K562 (cell line): Measurements from ENCODE around the gene HK1. TPM values are rescaled to one million over a fixed set of nuclear protein-coding genes. Genes with fewer than 3 reads are reported as not detected.
A peak's percentile ranks its signal among the peaks of the same experiment; 100 is the strongest.

Source experiments
- CXXC5 ChIP-seq: fragments of 250-450 bp; sonication (Bioruptor Pico); IDR thresholded peaks from 2 replicates; pipeline ENCODE4 v1.8.0; 2022; ENCODE audit warnings: inconsistent platforms, mild to moderate bottlenecking, moderate library complexity
- FOXA3 ChIP-seq, 2 experiments: fragments of 450-650 bp in 1 of 2; sonication (generic) in 1 of 2; formaldehyde crosslinking; IDR thresholded peaks in 1 of 2; conservative IDR thresholded peaks in 1 of 2; 2 replicates each; pipeline versions ENCODE4 v1.4.0 to v1.8.0; 2020 to 2022; ENCODE audit warnings: mild to moderate bottlenecking in 2 of 2, missing genetic modification reagents in 1 of 2
- ILK ChIP-seq: fragments of 450-650 bp; IDR thresholded peaks from 2 replicates; pipeline ENCODE4 v1.6.1; 2016; ENCODE audit warnings: missing genetic modification characterization, low read depth, mild to moderate bottlenecking, missing compliant biosample characterization, moderate library complexity, borderline replicate concordance
- IRF9 ChIP-seq: fragments of 450-650 bp; IDR thresholded peaks from 2 replicates; pipeline ENCODE4 v1.6.1; 2016; ENCODE audit warnings: missing biosample characterization, missing genetic modification characterization
- KAT2B ChIP-seq: IDR thresholded peaks from one replicate; pipeline ENCODE4 v1.6.1; 2012; ENCODE audit warnings: low read depth, mild to moderate bottlenecking, control low read depth, inconsistent platforms, low read length, moderate library complexity
- L3MBTL2 ChIP-seq: fragments of 450-650 bp; IDR thresholded peaks from 2 replicates; pipeline ENCODE4 v1.6.1; 2016; ENCODE audit warnings: mild to moderate bottlenecking, moderate library complexity
- MCM2 ChIP-seq: fragments of 450-650 bp; IDR thresholded peaks from 2 replicates; pipeline ENCODE4 v1.6.1; 2017; ENCODE audit warnings: low read depth, mild to moderate bottlenecking
- NBN ChIP-seq: fragments of 450-650 bp; IDR thresholded peaks from 2 replicates; pipeline ENCODE4 v1.6.1; 2016; ENCODE audit warnings: low read depth, mild to moderate bottlenecking
- NR0B1 ChIP-seq: fragments of 450-650 bp; IDR thresholded peaks from one replicate; pipeline ENCODE4 v1.6.1; 2018; ENCODE audit warnings: mild to moderate bottlenecking, moderate library complexity; ENCODE audit not compliant: partially characterized antibody
- PPARD ChIP-seq: fragments of 250-450 bp; sonication (Bioruptor Pico); IDR thresholded peaks from 2 replicates; pipeline ENCODE4 v1.8.0; 2022; ENCODE audit warnings: inconsistent platforms, mild to moderate bottlenecking, moderate library complexity
- SNRNP70 ChIP-seq: fragments of 200-400 bp; formaldehyde crosslinking; optimal IDR thresholded peaks from 2 replicates; pipeline ENCODE3; 2017; ENCODE audit warnings: low read depth, low read length
- TEAD1 ChIP-seq, 2 experiments: fragments of 450-650 bp in 1 of 2; sonication (generic) in 1 of 2; formaldehyde crosslinking; IDR thresholded peaks; 2 replicates each; pipeline versions ENCODE4 v1.4.0 to v1.8.0; 2020 to 2022; ENCODE audit warnings: mild to moderate bottlenecking in 2 of 2, missing genetic modification reagents in 1 of 2
- THRAP3 ChIP-seq: fragments of 450-650 bp; IDR thresholded peaks from 2 replicates; pipeline ENCODE4 v1.6.1; 2016; ENCODE audit warnings: mild to moderate bottlenecking, inconsistent platforms, borderline replicate concordance
- ZKSCAN1 ChIP-seq: fragments of 150-350 bp; IDR thresholded peaks from 2 replicates; pipeline ENCODE4 v1.6.1; 2016; ENCODE audit warnings: low read depth, low read length
- ZNF184 ChIP-seq: sonication (generic); formaldehyde crosslinking; IDR thresholded peaks from 2 replicates; pipeline ENCODE4 v1.5.0; 2020; ENCODE audit warnings: missing genetic modification reagents
- ZNF212 ChIP-seq: fragments of 450-650 bp; formaldehyde crosslinking; IDR thresholded peaks from 2 replicates; pipeline ENCODE4 v1.4.0; 2020; ENCODE audit warnings: mild to moderate bottlenecking
- ZNF282 ChIP-seq: sonication (generic); formaldehyde crosslinking; IDR thresholded peaks from 2 replicates; pipeline ENCODE4 v1.8.1; 2023; ENCODE audit warnings: missing genetic modification reagents
- ZNF707 ChIP-seq: fragments of 250-450 bp; sonication (Bioruptor Pico); conservative IDR thresholded peaks from 2 replicates; pipeline ENCODE4 v1.8.0; 2022; ENCODE audit warnings: inconsistent platforms, mild to moderate bottlenecking, moderate library complexity
- polyA plus RNA-seq, 8 experiments: library from polyadenylated mRNA; depleted of rRNA in 4 of 8; stranded (reverse) in 5 of 8; unstranded in 3 of 8; fragments of >200 nt; fragmentation: Nextera tagmentation in 2 of 8; fragmentation: Illumina TruSeq in 1 of 8; extraction: Ambion mirVana in 2 of 8; extraction: Trizol in 1 of 8; gene quantifications; 2 replicates each; pipeline versions ENCODE4 v1.2.1 to v1.2.3, GENCODE V29; 2011 to 2014; ENCODE audit warnings: inconsistent platforms in 1 of 8, missing spikeins in 1 of 8
- total RNA-seq, 7 experiments: library from RNA; depleted of rRNA in 6 of 7; stranded (reverse); fragments of >200 nt in 6 of 7; fragmentation: Illumina TruSeq in 2 of 7; extraction: Trizol in 2 of 7; gene quantifications; 2 replicates each; pipeline versions ENCODE4 v1.2.1 to v1.2.3, GENCODE V29; 2011 to 2021; ENCODE audit warnings: low replicate concordance in 1 of 7
- TF ChIP-seq, protein P1 (sequence below): sonication (generic); formaldehyde crosslinking; IDR thresholded peaks from 2 replicates; pipeline ENCODE4 v1.5.0; 2020; ENCODE audit warnings: missing genetic modification reagents
- TF ChIP-seq, protein P2 (sequence below): fragments of 250-450 bp; sonication (Bioruptor Pico); IDR thresholded peaks from 2 replicates; pipeline ENCODE4 v1.5.0; 2021
- TF ChIP-seq, protein P3 (sequence below): fragments of 450-650 bp; IDR thresholded peaks from 2 replicates; pipeline ENCODE4 v1.6.1; 2014; ENCODE audit warnings: low read depth, mild to moderate bottlenecking, moderate library complexity, borderline replicate concordance

HK1 gene
- total and polyA plus RNA-seq, 9 of the 15 experiments (the other 6 are each of a cell fraction or from before 2014, with no cell fraction given) = 29.2 to 444 (median 193) TPM

- TF ChIP-seq MCM2 (no peak), ZNF282 (CRISPR knock-in tag) (no peak), FOXA3 (CRISPR knock-in tag; conservative IDR thresholded peaks at IDR 0.05 in 1 of 2, IDR thresholded peaks at IDR 0.05 in 1 of 2) (no peak), ZNF212 (CRISPR knock-in tag) (no peak), ZKSCAN1 (no peak), TEAD1 (CRISPR knock-in tag; IDR thresholded peaks at IDR 0.05) (peak in 1 of 2 experiments; percentile 72; a peak in 1 of 4 replicates), SNRNP70 (no peak), CXXC5 (CRISPR knock-in tag) (peak; percentile 73; the same call in 1 of the 2 replicates), PPARD (CRISPR knock-in tag) (no peak), THRAP3 (peak; percentile 79), KAT2B (no peak), L3MBTL2 (peak; percentile 91), ZNF707 (CRISPR knock-in tag) (no peak), ILK (no peak), IRF9 (no peak), NR0B1 (no peak), NBN (peak; percentile 79), ZNF184 (CRISPR knock-in tag) (no peak)
- TF ChIP-seq, protein P1, sequence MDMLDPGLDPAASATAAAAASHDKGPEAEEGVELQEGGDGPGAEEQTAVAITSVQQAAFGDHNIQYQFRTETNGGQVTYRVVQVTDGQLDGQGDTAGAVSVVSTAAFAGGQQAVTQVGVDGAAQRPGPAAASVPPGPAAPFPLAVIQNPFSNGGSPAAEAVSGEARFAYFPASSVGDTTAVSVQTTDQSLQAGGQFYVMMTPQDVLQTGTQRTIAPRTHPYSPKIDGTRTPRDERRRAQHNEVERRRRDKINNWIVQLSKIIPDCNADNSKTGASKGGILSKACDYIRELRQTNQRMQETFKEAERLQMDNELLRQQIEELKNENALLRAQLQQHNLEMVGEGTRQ (CRISPR knock-in tag) = no peak
- TF ChIP-seq, protein P2, sequence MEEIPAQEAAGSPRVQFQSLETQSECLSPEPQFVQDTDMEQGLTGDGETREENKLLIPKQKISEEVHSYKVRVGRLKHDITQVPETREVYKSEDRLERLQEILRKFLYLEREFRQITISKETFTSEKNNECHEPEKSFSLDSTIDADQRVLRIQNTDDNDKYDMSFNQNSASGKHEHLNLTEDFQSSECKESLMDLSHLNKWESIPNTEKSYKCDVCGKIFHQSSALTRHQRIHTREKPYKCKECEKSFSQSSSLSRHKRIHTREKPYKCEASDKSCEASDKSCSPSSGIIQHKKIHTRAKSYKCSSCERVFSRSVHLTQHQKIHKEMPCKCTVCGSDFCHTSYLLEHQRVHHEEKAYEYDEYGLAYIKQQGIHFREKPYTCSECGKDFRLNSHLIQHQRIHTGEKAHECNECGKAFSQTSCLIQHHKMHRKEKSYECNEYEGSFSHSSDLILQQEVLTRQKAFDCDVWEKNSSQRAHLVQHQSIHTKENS (CRISPR knock-in tag) = no peak
- TF ChIP-seq, protein P3, sequence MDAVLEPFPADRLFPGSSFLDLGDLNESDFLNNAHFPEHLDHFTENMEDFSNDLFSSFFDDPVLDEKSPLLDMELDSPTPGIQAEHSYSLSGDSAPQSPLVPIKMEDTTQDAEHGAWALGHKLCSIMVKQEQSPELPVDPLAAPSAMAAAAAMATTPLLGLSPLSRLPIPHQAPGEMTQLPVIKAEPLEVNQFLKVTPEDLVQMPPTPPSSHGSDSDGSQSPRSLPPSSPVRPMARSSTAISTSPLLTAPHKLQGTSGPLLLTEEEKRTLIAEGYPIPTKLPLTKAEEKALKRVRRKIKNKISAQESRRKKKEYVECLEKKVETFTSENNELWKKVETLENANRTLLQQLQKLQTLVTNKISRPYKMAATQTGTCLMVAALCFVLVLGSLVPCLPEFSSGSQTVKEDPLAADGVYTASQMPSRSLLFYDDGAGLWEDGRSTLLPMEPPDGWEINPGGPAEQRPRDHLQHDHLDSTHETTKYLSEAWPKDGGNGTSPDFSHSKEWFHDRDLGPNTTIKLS = no peak
These were observed 130.3 kb downstream of the HK1 start (continued) for GRCh38 chr10:69408318-69409175.
